OCI-LY7 (cell line): Measurements from ENCODE around the gene METTL26. TPM values are rescaled to one million over a fixed set of nuclear protein-coding genes. Genes with fewer than 3 reads are reported as not detected.

Experiments used
- BruUV-seq: library from RNA; stranded (reverse); fragments of 400-500 nt; replicated peaks from 2 replicates; lab custom pipeline; 2021; lab: Mats Ljungman, UMichigan
- CTCF ChIA-PET: fragments of 300-600 bp; sonication (Branson Sonifier 250); formaldehyde crosslinking; loops from one replicate; lab custom pipeline; 2022; ENCODE audit warnings: antibody characterized with exemption; ENCODE audit not compliant: unreplicated experiment; lab: Charles Lee
- POLR2A ChIA-PET: fragments of 300-600 bp; sonication (Branson Sonifier 250); formaldehyde crosslinking; loops from one replicate; lab custom pipeline; 2022; ENCODE audit warnings: antibody characterized with exemption; lab: Charles Lee
- DNase-seq: peaks from one replicate; pipeline ENCODE4 v3.0.0-alpha.2; 2015; ENCODE audit warnings: low spot score
- H2AFZ ChIP-seq: fragments of 200-600 bp; sonication (generic), shearing (Covaris generic); 2 replicates; pipeline ENCODE4 v1.6.1; 2014; ENCODE audit warnings: mild to moderate bottlenecking, antibody characterized with exemption, low read length, moderate library complexity
- H3K27ac ChIP-seq: fragments of 200-600 bp; sonication (generic); 2 replicates; pipeline ENCODE4 v1.5.1; 2014; ENCODE audit warnings: mixed run types, low read depth, mild to moderate bottlenecking, moderate library complexity, low read length, inconsistent platforms; ENCODE audit not compliant: poor library complexity, severe bottlenecking
- H3K36me3 ChIP-seq: fragments of 200-600 bp; sonication (generic); 2 replicates; pipeline ENCODE4 v1.6.1; 2014; ENCODE audit warnings: mild to moderate bottlenecking, antibody characterized with exemption, low read length, moderate library complexity, mixed read lengths; ENCODE audit not compliant: insufficient read depth
- H3K4me1 ChIP-seq: fragments of 200-600 bp; sonication (generic); 2 replicates; pipeline ENCODE4 v1.5.1; 2014; ENCODE audit warnings: mild to moderate bottlenecking, low read length; ENCODE audit not compliant: insufficient read depth, poor library complexity, severe bottlenecking
- H3K4me2 ChIP-seq: fragments of 200-600 bp; sonication (generic); 2 replicates; pipeline ENCODE4 v1.6.1; 2014; ENCODE audit warnings: mild to moderate bottlenecking, low read length
- H3K4me3 ChIP-seq: fragments of 200-600 bp; sonication (generic); 2 replicates; pipeline ENCODE4 v1.5.1; 2014; ENCODE audit warnings: mild to moderate bottlenecking, low read depth, low read length; ENCODE audit not compliant: poor library complexity, severe bottlenecking
- H3K79me2 ChIP-seq: fragments of 200-600 bp; sonication (generic); 2 replicates; pipeline ENCODE4 v1.6.1; 2016; ENCODE audit warnings: low read depth, mild to moderate bottlenecking, low read length, moderate library complexity, mixed read lengths; ENCODE audit not compliant: insufficient read depth
- H3K9me2 ChIP-seq: fragments of 200-600 bp; sonication (generic); 2 replicates; pipeline ENCODE4 v1.6.1; 2016; ENCODE audit warnings: mild to moderate bottlenecking, low read length, mixed read lengths; ENCODE audit not compliant: insufficient read depth
- H3K9me3 ChIP-seq: fragments of 200-600 bp; sonication (generic); 2 replicates; pipeline ENCODE4 v1.6.1; 2014; ENCODE audit warnings: mild to moderate bottlenecking, mixed run types, low read length, mixed read lengths
- H4K20me1 ChIP-seq: fragments of 200-600 bp; sonication (generic); 2 replicates; pipeline ENCODE4 v1.6.1; 2014; ENCODE audit warnings: mild to moderate bottlenecking, antibody characterized with exemption, low read length, moderate library complexity, mixed read lengths; ENCODE audit not compliant: insufficient read depth
- CTCF ChIP-seq: fragments of 200-600 bp; sonication (generic); conservative IDR thresholded peaks from 2 replicates; pipeline ENCODE4 v1.5.1; 2014; ENCODE audit warnings: mild to moderate bottlenecking, antibody characterized with exemption, low read length, moderate library complexity, mixed read lengths
- EZH2phosphoT487 ChIP-seq: fragments of 200-600 bp; sonication (generic); IDR thresholded peaks from 2 replicates; pipeline ENCODE4 v1.6.1; 2018; ENCODE audit warnings: low read depth, borderline replicate concordance, mild to moderate bottlenecking, mixed run types, antibody characterized with exemption, low read length, moderate library complexity, mixed read lengths
- intact Hi-C: fragments of 100-400 bp; cut with micrococcal nuclease; formaldehyde crosslinking; loops from one replicate; pipeline ENCODE4 v1.10.0; 2022; ENCODE audit not compliant: unreplicated experiment
- total RNA-seq, 2 experiments: library from RNA; depleted of rRNA in 1 of 2; stranded (reverse); fragments of >200 nt in 1 of 2; shearing (Covaris generic) in 1 of 2; gene quantifications; 2 replicates each; pipeline ENCODE4 v1.2.3, GENCODE V29; 2014 to 2022

Gene METTL26
- total RNA-seq, 2 experiments from 2014 or later = 99.0 to 152 TPM

- intact Hi-C loops = no loop called here
- Histone ChIP-seq H3K36me3 (no peaks in the 10 kb centered on the region), H3K27ac (no peak overlapping the region), H3K4me1 (no peaks in the 10 kb centered on the region), H3K9me2 (no peaks in the 10 kb centered on the region), H3K4me3 (no peak overlapping the region), H2AFZ (no peak overlapping the region), H4K20me1 (no peaks in the 10 kb centered on the region), H3K4me2 (no peak overlapping the region), H3K79me2 (no peaks in the 10 kb centered on the region), H3K9me3 (no peaks in the 10 kb centered on the region)
- POLR2A ChIA-PET = no interaction called here
- BruUV-seq = no TSS peak
- TF ChIP-seq CTCF (no peak), EZH2phosphoT487 (no peak)
- CTCF ChIA-PET = no interaction called here
- no peak for DNase-seq
Observed at GRCh38 chr16:624526-625070, 11.5 kb downstream of the METTL26 start.

GRCh38 chr16:622920-623280 lies 13.2 kb downstream of the METTL26 start:
- Histone ChIP-seq H3K27ac (no peak overlapping the region), H3K9me3 (no peaks in the 10 kb centered on the region), H3K4me1 (no peaks in the 10 kb centered on the region), H3K36me3 (no peaks in the 10 kb centered on the region), H3K4me2 (no peak overlapping the region), H2AFZ (no peak overlapping the region), H3K79me2 (no peaks in the 10 kb centered on the region), H4K20me1 (no peaks in the 10 kb centered on the region), H3K9me2 (no peaks in the 10 kb centered on the region), H3K4me3 (no peak overlapping the region)
- ChIA-PET POLR2A (no interaction called here), CTCF (no interaction called here)
- TF ChIP-seq EZH2phosphoT487 (no peak), CTCF (no peak)
- intact Hi-C loops = no loop called here
- BruUV-seq = no TSS peak
- DNase-seq = no peak

- no peak overlapping the region for H3K4me2 ChIP-seq
- TF ChIP-seq CTCF = no peak
- no peak for TF ChIP-seq EZH2phosphoT487
- no peaks in the 10 kb centered on the region for H3K36me3 ChIP-seq
- H3K4me3 ChIP-seq = no peak overlapping the region
- H3K79me2 ChIP-seq = no peaks in the 10 kb centered on the region
- no peaks in the 10 kb centered on the region for H3K4me1 ChIP-seq
- no peaks in the 10 kb centered on the region for H3K9me2 ChIP-seq
- intact Hi-C loops = no loop called here
- POLR2A ChIA-PET = no interaction called here
- no peak overlapping the region for H2AFZ ChIP-seq
- no peak overlapping the region for H3K27ac ChIP-seq
- no peak for DNase-seq
- CTCF ChIA-PET = no interaction called here
- no peaks in the 10 kb centered on the region for H4K20me1 ChIP-seq
- no TSS peak for BruUV-seq
- H3K9me3 ChIP-seq = no peaks in the 10 kb centered on the region
Observed at GRCh38 chr16:621526-622105, 14.5 kb downstream of the METTL26 start.
